NCI-H510A (cell line): ENCODE data around the gene HIVEP3.

ENCODE experiments used
- DNase-seq: peaks from one replicate; lab custom pipeline; 2025; lab: John Stamatoyannopoulos, UW

The HIVEP3 gene

GRCh38 chr1:41648844-41649243, 269.9 kb downstream of the HIVEP3 start:
- no peak for DNase-seq

- DNase-seq, result no peak
Measured at GRCh38 chr1:41648230-41648629, 270.5 kb downstream of the HIVEP3 start.

DNA sequence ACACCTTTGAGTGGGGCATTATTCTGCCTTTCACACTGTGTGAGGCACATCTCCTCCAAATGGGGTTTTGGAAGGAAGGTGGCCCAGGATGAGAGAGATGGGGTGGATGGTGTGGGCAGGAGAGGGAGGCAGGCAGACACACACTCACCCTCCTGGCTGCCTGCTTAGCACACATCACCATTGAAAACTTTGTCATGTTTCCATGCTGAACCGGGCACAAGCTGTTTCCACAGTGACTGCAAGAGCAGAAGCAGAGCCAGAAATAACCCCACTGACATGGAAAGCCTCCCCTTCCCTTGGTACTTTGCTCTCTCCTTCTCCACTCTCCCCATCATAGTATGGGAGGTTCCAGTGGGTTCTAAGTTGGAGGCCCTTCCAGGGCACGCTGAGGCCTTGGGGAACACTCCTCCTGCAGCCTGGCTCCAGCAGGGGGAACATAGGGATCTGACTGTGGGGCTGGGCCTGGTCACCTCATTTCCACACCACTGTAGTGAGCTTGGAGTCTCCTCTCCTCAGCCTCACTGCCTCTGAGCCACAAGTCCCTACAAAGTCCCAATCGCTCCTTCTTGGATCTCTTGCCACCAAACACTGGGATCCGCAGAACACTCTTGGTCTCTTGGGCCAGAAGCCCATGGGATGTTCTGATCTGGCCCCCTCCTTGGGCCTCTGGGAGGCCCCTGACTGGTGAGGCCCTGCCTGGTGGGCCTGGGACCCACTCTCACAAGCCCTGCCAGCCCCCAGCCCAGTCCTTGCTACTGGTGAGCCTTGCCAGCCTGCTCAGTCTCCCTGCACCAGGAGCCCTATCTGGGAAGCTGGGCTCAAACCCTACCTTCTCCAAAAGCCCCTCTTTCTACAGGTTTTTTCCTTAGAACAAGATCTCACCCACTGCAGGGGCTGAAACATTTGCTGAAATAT, 271.2 kb downstream of the HIVEP3 start:
- DNase-seq, result no peak

- DNase-seq, result no peak
Measured at GRCh38 chr1:41646186-41646585, 272.5 kb downstream of the HIVEP3 start.

GRCh38 chr1:41645062-41645461, 273.7 kb downstream of the HIVEP3 start:
- no peak for DNase-seq

DNA sequence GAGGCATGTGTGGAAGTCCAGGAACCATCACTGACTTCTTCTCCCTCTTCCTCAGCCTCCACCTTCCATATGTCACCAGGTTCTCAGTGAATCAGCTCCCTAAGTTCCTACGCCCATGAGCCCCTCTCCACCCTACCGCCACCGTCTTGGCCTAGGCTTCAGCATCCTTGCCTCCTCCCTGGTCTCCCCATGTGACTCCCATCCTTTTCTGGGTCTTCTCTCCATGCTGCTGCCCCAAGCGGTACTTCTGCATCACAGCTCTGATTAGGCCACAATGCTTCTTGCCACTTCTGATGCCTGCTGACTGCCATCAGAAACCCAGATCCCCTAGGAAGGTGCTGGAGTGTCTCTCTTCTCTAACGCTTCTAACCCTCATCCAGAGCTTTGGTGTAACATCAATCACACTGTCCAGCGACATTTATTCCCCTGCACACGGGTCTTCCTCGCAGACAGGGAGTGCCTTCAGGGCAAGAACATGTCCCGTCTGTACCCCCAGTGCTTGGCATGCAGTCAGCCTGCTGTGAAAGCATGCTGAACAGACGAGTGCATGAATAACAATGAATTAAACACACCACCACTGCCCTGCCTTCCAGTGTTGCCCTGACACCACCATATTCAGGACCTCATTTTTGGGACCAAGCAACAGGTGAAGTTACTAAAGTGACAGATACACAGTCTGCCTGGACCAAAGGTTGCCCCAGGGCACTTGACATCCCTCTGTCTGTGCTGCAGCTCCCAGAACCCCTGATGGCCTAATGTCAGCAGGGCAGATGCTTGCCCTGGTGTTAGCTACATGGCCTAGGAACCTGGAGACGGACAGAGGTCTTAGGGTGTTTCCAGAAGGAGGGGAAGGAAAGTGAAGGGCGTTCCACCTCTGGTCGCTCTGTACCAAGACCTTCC, 275.6 kb downstream of the HIVEP3 start:
- no peak for DNase-seq

DNA sequence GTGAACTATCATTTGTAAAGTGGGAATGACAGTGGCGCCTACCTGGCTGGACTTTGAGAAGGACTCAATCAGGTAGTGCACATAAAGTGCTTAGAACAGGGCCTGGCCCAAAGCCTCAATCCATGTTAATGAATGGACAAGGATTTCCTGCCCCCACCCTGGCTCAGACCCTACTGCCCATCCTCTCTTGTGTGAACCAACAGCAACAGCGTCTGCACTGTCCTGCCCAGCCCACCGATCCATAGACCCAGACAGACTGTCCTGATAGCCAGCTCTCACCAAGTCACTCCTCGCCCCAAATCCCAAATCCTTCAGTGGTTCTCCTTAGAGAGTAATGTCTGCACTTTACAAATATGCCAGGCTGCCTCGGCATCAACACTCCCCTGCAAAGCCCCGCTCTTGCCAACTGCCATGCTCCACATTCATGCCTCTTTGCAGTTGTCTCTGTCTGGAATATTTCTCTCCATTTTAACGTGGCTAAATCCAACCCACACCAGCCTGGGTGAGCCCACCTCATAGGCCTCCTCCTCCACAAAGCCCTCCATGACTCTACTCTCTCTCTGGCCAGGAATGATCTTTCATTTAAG, 276.7 kb downstream of the HIVEP3 start:
- no peak for DNase-seq

GRCh38 chr1:41641475-41641814, 277.3 kb downstream of the HIVEP3 start:
- no peak for DNase-seq

GRCh38 chr1:41640756-41641474, 277.8 kb downstream of the HIVEP3 start:
- DNase-seq, result no peak

DNA sequence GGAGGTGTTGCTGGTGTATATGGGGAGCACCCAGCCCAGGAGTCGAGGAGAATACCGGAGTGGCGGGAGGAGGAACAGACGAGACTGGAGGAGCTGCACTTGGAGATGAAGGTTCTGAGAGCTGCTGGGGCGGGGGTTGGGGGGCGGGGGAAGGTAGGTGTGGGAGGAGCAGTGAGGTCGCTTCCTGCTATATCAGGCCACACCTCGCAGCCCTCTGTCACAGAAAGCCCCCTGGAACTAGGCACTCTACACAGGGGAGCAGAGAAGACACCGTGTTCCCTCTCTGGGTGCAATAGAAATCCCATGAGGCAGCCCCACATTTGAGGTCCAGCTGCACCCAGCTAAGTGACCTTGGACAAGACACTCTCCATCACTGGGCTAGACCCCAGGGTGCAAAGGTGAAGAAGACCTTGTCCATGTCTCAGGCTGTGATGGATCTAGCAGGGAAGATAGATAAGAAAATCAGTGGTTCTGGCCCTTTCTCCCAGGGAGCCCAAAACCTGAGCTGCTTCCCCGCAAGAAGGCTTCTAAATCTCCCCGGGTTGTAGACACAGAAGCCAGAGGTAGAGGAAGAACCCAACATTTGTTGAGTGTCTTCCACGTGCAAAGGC, 278.5 kb downstream of the HIVEP3 start:
- no peak for DNase-seq

GRCh38 chr1:41639332-41639936, 279.3 kb downstream of the HIVEP3 start:
- DNase-seq, result no peak

GRCh38 chr1:41638086-41639024, 280.4 kb downstream of the HIVEP3 start:
- DNase-seq, result no peak

- DNase-seq, result no peak
Measured at GRCh38 chr1:41637367-41637766, 281.4 kb downstream of the HIVEP3 start.

- DNase-seq, result no peak
Measured at GRCh38 chr1:41633764-41634163, 285.0 kb downstream of the HIVEP3 start.

- no peak for DNase-seq
Measured at GRCh38 chr1:41632781-41633575, 285.7 kb downstream of the HIVEP3 start.

DNA sequence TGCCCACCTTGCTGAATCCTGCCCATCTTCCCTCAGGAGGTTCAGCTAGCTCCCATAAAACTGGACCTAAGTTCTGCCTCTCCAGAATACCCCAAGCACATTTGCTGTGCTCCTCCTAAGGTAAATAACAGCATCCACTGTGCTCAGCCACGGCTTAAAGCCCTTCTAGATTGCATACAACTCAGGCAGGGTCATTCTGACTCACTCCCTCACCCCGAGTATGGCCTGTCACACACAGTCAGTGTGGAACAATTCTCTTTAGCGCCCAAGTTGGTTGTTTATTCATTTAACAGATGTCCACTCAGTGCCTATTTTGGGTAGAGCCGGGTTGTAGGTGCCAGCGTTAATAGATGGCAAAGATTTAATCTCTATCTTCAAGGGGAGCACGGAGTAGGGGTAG, 286.8 kb downstream of the HIVEP3 start:
- DNase-seq, result no peak

- DNase-seq, result no peak
Measured at GRCh38 chr1:41631154-41631553, 287.6 kb downstream of the HIVEP3 start.

GRCh38 chr1:41629571-41629970, 289.2 kb downstream of the HIVEP3 start:
- DNase-seq, result no peak

- DNase-seq, result no peak
Measured at GRCh38 chr1:41629141-41629540, 289.6 kb downstream of the HIVEP3 start.
